HCT116 (cell line): ENCODE measurements around the gene ETS2. TPM values are rescaled to one million over a fixed set of nuclear protein-coding genes. Genes with fewer than 3 reads are reported as not detected.

Experiments
- ATAC-seq: fragments of 200-7000 bp; cut with Tn5 transposase; 2 replicates; pipeline ENCODE4 v1.9.1; 2020; ENCODE audit warnings: mild to moderate bottlenecking, moderate library complexity
- BruUV-seq: library from RNA; stranded (reverse); fragments of 400-500 nt; replicated peaks from 2 replicates; lab custom pipeline; 2021; lab: Mats Ljungman, UMichigan
- CTCF ChIA-PET: fragments of 300-600 bp; sonication (Branson Sonifier 250); formaldehyde crosslinking; loops from one replicate; lab custom pipeline; 2021; ENCODE audit warnings: antibody characterized with exemption; lab: Charles Lee
- POLR2A ChIA-PET: fragments of 300-600, 350-600 bp; sonication (Branson Sonifier 250); formaldehyde crosslinking; loops from one replicate; lab custom pipeline; 2021; ENCODE audit warnings: antibody characterized with exemption; lab: Charles Lee
- RAD21 ChIA-PET, 2 experiments: fragments of 300-600 bp; sonication (Branson Sonifier 250); formaldehyde crosslinking; loops; one replicate each; lab custom pipeline; 2023; ENCODE audit warnings: low total read pairs in 2 of 2; ENCODE audit not compliant: uncharacterized antibody in 2 of 2, unreplicated experiment in 2 of 2, low non-redundant PET in 1 of 2; lab: Charles Lee
- DNase-seq: peaks from one replicate; pipeline ENCODE4 v3.0.0-alpha.2; 2010; ENCODE audit warnings: low read depth, low spot score
- H2AFZ ChIP-seq: fragments of 200-600 bp; shearing (Covaris generic), sonication (generic); 2 replicates; pipeline ENCODE4 v1.6.1; 2017; ENCODE audit warnings: low read depth, mixed run types, mixed read lengths, antibody characterized with exemption, low read length; ENCODE audit not compliant: poor library complexity, severe bottlenecking
- H3K27ac ChIP-seq: 2 replicates; pipeline ENCODE4 v1.5.1; 2012; ENCODE audit warnings: low read depth, low read length
- H3K27me3 ChIP-seq: fragments of 200-600 bp; sonication (generic); 2 replicates; pipeline ENCODE4 v1.6.1; 2016; ENCODE audit warnings: mixed run types, low read length, mixed read lengths; ENCODE audit not compliant: insufficient read depth
- H3K36me3 ChIP-seq, 2 experiments: fragments of 200-500 bp in 1 of 2; fragments of 200-600 bp in 1 of 2; sonication (Bioruptor generic) in 1 of 2; sonication (generic) in 1 of 2; 2 replicates each; pipeline versions ENCODE4 v1.5.1 to v1.6.1; 2014 to 2016; ENCODE audit warnings: low read length in 2 of 2, inconsistent platforms in 1 of 2, mixed read lengths in 1 of 2, mixed run types in 1 of 2; ENCODE audit not compliant: insufficient read depth in 2 of 2, control insufficient read depth in 1 of 2
- H3K4me1 ChIP-seq, 2 experiments: fragments of 200-600 bp in 1 of 2; sonication (generic) in 1 of 2; 2 replicates each; pipeline versions ENCODE4 v1.5.1 to v1.6.1; 2012 to 2017; ENCODE audit warnings: low read length in 2 of 2, inconsistent platforms in 1 of 2, mild to moderate bottlenecking in 1 of 2, mixed read lengths in 1 of 2, mixed run types in 1 of 2, moderate library complexity in 1 of 2; ENCODE audit not compliant: insufficient read depth in 2 of 2, control insufficient read depth in 1 of 2
- H3K4me2 ChIP-seq: fragments of 200-600 bp; sonication (generic); 2 replicates; pipeline ENCODE4 v1.6.1; 2017; ENCODE audit warnings: mixed run types, low read length, mixed read lengths
- H3K4me3 ChIP-seq, 2 experiments: fragments of 200-600 bp in 1 of 2; sonication (generic) in 1 of 2; replicated peaks in 1 of 2; 2 replicates each; pipeline ENCODE4 v1.5.1; 2011 to 2016; ENCODE audit warnings: low read length in 2 of 2, control low read depth in 1 of 2, low read depth in 1 of 2, mild to moderate bottlenecking in 1 of 2, mixed read lengths in 1 of 2, mixed run types in 1 of 2
- H3K79me2 ChIP-seq: fragments of 200-600 bp; sonication (generic); 2 replicates; pipeline ENCODE4 v1.6.1; 2017; ENCODE audit warnings: mild to moderate bottlenecking, mixed run types, low read length, moderate library complexity, mixed read lengths; ENCODE audit not compliant: insufficient read depth
- H3K9ac ChIP-seq: fragments of 200-600 bp; sonication (generic); 2 replicates; pipeline ENCODE4 v1.6.1; 2016; ENCODE audit warnings: low read length, mixed read lengths
- H3K9me2 ChIP-seq: fragments of 200-600 bp; sonication (generic), shearing (Covaris generic); 2 replicates; pipeline ENCODE4 v1.6.1; 2017; ENCODE audit warnings: mixed run types, mild to moderate bottlenecking, moderate library complexity; ENCODE audit not compliant: insufficient read depth
- H3K9me3 ChIP-seq, 2 experiments: fragments of 200-500 bp in 1 of 2; fragments of 200-600 bp in 1 of 2; sonication (Bioruptor generic) in 1 of 2; sonication (generic) in 1 of 2; 2 replicates each; pipeline ENCODE4 v1.6.1; 2014 to 2017; ENCODE audit warnings: low read length in 2 of 2, mixed read lengths in 2 of 2, inconsistent platforms in 1 of 2, low read depth in 1 of 2, mild to moderate bottlenecking in 1 of 2, mixed run types in 1 of 2, moderate library complexity in 1 of 2; ENCODE audit not compliant: control insufficient read depth in 1 of 2, insufficient read depth in 1 of 2
- H4K20me1 ChIP-seq: fragments of 200-600 bp; sonication (generic), shearing (Covaris generic); 2 replicates; pipeline ENCODE4 v1.6.1; 2017; ENCODE audit warnings: mixed run types, mild to moderate bottlenecking, moderate library complexity; ENCODE audit not compliant: insufficient read depth
- CBX3 ChIP-seq: IDR thresholded peaks from 2 replicates; pipeline ENCODE4 v1.6.1; 2012; ENCODE audit warnings: low read depth
- EGR1 ChIP-seq: IDR thresholded peaks from 2 replicates; pipeline ENCODE4 v1.6.1; 2012; ENCODE audit warnings: low read depth
- POLR2A ChIP-seq: IDR thresholded peaks from 2 replicates; pipeline ENCODE4 v1.7.0; 2011; ENCODE audit warnings: borderline replicate concordance; ENCODE audit not compliant: insufficient read depth, insufficient read length; ENCODE audit errors: extremely low read depth
- POLR2AphosphoS5 ChIP-seq: IDR thresholded peaks from 2 replicates; pipeline ENCODE4 v1.6.1; 2011; ENCODE audit warnings: mild to moderate bottlenecking, low read depth, low read length, moderate library complexity
- SP1 ChIP-seq: IDR thresholded peaks from 2 replicates; pipeline ENCODE4 v1.6.1; 2012; ENCODE audit warnings: low read depth
- SRF ChIP-seq: IDR thresholded peaks from 2 replicates; pipeline ENCODE4 v1.6.1; 2012; ENCODE audit warnings: low read depth
- TCF7L2 ChIP-seq: IDR thresholded peaks from 2 replicates; pipeline ENCODE4 v1.7.0; 2011; ENCODE audit warnings: borderline replicate concordance, inconsistent platforms; ENCODE audit not compliant: insufficient read depth, insufficient read length; ENCODE audit errors: extremely low read depth
- YY1 ChIP-seq: IDR thresholded peaks from 2 replicates; pipeline ENCODE4 v1.6.1; 2011; ENCODE audit warnings: low read length, low read depth, moderate library complexity, mild to moderate bottlenecking; ENCODE audit not compliant: insufficient replicate concordance; ENCODE audit errors: extremely low read depth
- intact Hi-C: fragments of 100-400 bp; cut with micrococcal nuclease; formaldehyde crosslinking; loops from 2 replicates; pipeline ENCODE4 v1.10.0; 2022
- total RNA-seq: library from RNA; stranded (reverse); gene quantifications from one replicate; pipeline ENCODE4 v1.2.1, GENCODE V29; 2021; ENCODE audit not compliant: unreplicated experiment

The ETS2 gene
- total RNA-seq, 1 experiment from 2014 or later: 32.9 TPM

DNA sequence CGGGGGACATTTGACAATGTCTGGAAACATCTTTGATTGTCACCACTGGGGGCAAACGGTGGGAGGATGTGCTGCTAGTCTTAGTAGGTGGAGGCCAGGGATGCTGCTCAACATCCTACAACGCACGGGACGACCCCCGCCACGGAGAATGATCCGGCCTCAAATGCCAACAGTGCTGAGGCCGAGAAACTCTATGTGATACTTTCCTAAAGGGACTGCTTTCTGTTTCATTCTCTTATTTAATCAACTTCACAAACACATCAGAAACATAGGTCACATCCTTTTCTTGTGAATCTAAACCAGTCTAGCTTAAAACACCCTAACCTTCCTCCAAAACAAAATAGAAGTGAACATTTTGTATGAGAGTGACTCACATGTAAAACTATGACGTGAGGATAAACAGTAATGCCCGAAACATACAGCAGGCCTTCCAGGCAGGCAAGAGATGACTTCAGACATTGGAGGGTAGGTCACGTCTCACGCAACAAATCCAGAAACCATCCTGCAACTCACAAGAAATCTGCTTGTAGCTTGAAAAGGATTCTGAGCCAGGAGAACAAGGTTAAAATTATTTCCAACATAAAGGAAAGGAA, 37.2 kb upstream of the ETS2 start:
- ATAC-seq: no peak
- no peak overlapping the region for H3K4me3 ChIP-seq
- H3K4me2 ChIP-seq: no peak overlapping the region
- no peaks in the 10 kb centered on the region for H3K27me3 ChIP-seq
- no peak for DNase-seq
- H4K20me1 ChIP-seq: no peaks in the 10 kb centered on the region
- BruUV-seq: no TSS peak
- RAD21 ChIA-PET: interaction anchor here in 1 of 2 experiments (1.2 kb wide), 1 partner anchor 11 kb away, joined by 3 read pairs; no protein-coding TSS in a partner anchor
- H3K79me2 ChIP-seq: no peaks in the 10 kb centered on the region
- peaks cover 10% of the 10 kb centered on the region in 2 experiments; a peak in 3 of 4 replicates for H3K4me1 ChIP-seq
- no peak overlapping the region for H2AFZ ChIP-seq
- H3K9me3 ChIP-seq: no peaks in the 10 kb centered on the region
- CTCF ChIA-PET: no interaction called here
- POLR2A ChIA-PET: no interaction called here
- no peaks in the 10 kb centered on the region for H3K36me3 ChIP-seq
- TF ChIP-seq SP1: no peak
- no peak overlapping the region for H3K9ac ChIP-seq
- H3K27ac ChIP-seq: no peak overlapping the region
- no peaks in the 10 kb centered on the region for H3K9me2 ChIP-seq
- intact Hi-C loops: no loop called here

DNA sequence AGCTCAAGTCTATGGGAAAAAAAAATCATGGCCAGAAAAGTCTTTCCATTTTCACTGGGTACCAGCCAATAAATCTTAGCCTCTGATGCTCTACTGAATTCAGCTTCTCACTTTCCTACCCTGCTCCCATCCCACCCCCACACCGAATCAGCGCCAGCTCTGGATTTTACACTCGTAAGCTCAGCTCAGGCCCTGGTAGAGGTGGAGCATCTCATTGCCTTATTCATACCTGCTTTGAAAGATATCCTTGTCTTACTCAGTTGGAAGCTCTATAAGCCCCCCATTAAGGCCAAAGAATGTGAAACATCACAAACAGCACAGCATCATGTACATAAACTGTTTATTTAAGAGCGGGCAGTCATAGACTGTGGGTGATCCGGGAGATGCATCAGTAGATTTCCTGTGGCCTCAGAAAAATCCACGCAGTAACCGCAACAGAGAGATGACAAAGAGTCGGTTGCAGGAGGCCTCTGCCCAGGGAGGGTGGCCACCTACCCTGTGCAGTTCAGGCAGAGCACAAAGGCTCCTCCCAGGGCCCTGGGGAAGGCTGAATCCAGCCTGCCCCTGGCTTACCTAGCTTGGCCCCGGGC, 36.4 kb upstream of the ETS2 start:
- Histone ChIP-seq H3K27ac (no peak overlapping the region), H3K4me1 (peaks cover 14 to 18% of the 10 kb centered on the region in 2 experiments), H3K4me2 (no peak overlapping the region), H3K36me3 (no peaks in the 10 kb centered on the region), H3K79me2 (no peaks in the 10 kb centered on the region), H3K9me2 (no peaks in the 10 kb centered on the region), H2AFZ (no peak overlapping the region), H3K4me3 (no peak overlapping the region), H4K20me1 (no peaks in the 10 kb centered on the region), H3K9ac (no peak overlapping the region), H3K27me3 (no peaks in the 10 kb centered on the region), H3K9me3 (no peaks in the 10 kb centered on the region)
- ATAC-seq (no peak), DNase-seq (no peak)
- intact Hi-C loops: no loop called here
- ChIA-PET CTCF (no interaction called here), POLR2A (no interaction called here), RAD21 (interaction anchor here in 1 of 2 experiments (1.2 kb wide), 1 partner anchor 12 kb away, joined by 3 read pairs; no protein-coding TSS in a partner anchor)
- BruUV-seq: no TSS peak
- TF ChIP-seq TCF7L2 (no peak), POLR2AphosphoS5 (no peak), YY1 (no peak), CBX3 (no peak), POLR2A (no peak), EGR1 (no peak), SRF (no peak)
